RWPE2 (cell line): Measurements from ENCODE around the gene LMBR1.
"Not testable (repeated sequence)": the region's sequence is repeated elsewhere in the genome, so short reads cannot be mapped to it uniquely, and the experiment has no call there.

Experiments used
- ATAC-seq: fragments of 200-7000 bp; cut with Tn5 transposase; 3 replicates; pipeline ENCODE4 v1.9.1; 2021; ENCODE audit warnings: low read depth
- DNase-seq: peaks from one replicate; pipeline ENCODE4 v3.0.0-alpha.2; 2020; ENCODE audit warnings: low spot score
- H3K27ac ChIP-seq: fragments of 450-650 bp; 2 replicates; pipeline ENCODE4 v1.5.1; 2017; ENCODE audit warnings: mild to moderate bottlenecking; ENCODE audit not compliant: poor library complexity, severe bottlenecking
- H3K27me3 ChIP-seq: fragments of 250-450 bp; sonication (Bioruptor Pico); 2 replicates; pipeline ENCODE4 v1.5.1; 2021; ENCODE audit warnings: mild to moderate bottlenecking, moderate library complexity; ENCODE audit not compliant: insufficient read depth, poor library complexity, severe bottlenecking
- H3K36me3 ChIP-seq: fragments of 250-450 bp; sonication (Bioruptor Pico); 2 replicates; pipeline ENCODE4 v1.5.1; 2020; ENCODE audit warnings: low read depth, mild to moderate bottlenecking, moderate library complexity
- H3K4me1 ChIP-seq: fragments of 250-450 bp; sonication (Bioruptor Pico); 2 replicates; pipeline ENCODE4 v1.5.1; 2021; ENCODE audit warnings: mild to moderate bottlenecking, moderate library complexity; ENCODE audit not compliant: insufficient read depth, poor library complexity, severe bottlenecking
- H3K4me3 ChIP-seq: fragments of 250-450 bp; sonication (Bioruptor Pico); 2 replicates; pipeline ENCODE4 v1.5.1; 2021; ENCODE audit warnings: mild to moderate bottlenecking, moderate library complexity; ENCODE audit not compliant: severe bottlenecking
- H3K9me3 ChIP-seq: fragments of 250-450 bp; sonication (Bioruptor Pico); 2 replicates; pipeline ENCODE4 v1.5.1; 2021; ENCODE audit warnings: mild to moderate bottlenecking, moderate library complexity; ENCODE audit not compliant: severe bottlenecking
- TF ChIP-seq, protein P1 (sequence below): fragments of 450-650 bp; IDR thresholded peaks from one replicate; pipeline ENCODE4 v1.5.1; 2017; ENCODE audit warnings: mild to moderate bottlenecking, moderate library complexity; ENCODE audit not compliant: poor library complexity, severe bottlenecking

The LMBR1 gene

GRCh38 chr7:156892821-156893706, at the start of gene LMBR1:
LMBR1 (minus strand) TSS chr7:156893183; CDS start chr7:156892993, 190 bp downstream.
- Histone ChIP-seq H3K27me3 (no peaks in the 10 kb centered on the region), H3K27ac (peak within 1 kb of the TSS; percentile 64)

DNA sequence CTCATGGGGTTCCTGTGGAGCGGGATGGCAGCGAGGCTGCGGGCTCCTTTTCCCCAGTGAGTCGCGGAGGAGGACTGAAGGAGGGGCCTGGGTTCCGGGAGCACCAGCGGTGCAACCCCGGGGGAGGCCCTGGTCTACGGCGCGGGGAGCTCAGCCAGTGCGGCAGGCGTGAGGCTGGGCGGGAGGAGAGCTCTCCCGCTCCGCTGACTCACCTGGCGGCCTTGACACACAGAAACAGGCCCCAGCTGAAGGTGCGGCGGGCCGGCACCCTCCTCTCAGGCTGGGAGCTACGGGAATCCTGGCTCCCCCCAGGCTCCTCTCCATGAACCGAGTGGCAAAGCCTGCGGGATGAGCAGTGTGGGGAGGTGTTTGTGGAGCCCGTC, 49.7 kb upstream of the LMBR1 start:
- H3K4me1 ChIP-seq: no peaks in the 10 kb centered on the region
- TF ChIP-seq, protein P1, sequence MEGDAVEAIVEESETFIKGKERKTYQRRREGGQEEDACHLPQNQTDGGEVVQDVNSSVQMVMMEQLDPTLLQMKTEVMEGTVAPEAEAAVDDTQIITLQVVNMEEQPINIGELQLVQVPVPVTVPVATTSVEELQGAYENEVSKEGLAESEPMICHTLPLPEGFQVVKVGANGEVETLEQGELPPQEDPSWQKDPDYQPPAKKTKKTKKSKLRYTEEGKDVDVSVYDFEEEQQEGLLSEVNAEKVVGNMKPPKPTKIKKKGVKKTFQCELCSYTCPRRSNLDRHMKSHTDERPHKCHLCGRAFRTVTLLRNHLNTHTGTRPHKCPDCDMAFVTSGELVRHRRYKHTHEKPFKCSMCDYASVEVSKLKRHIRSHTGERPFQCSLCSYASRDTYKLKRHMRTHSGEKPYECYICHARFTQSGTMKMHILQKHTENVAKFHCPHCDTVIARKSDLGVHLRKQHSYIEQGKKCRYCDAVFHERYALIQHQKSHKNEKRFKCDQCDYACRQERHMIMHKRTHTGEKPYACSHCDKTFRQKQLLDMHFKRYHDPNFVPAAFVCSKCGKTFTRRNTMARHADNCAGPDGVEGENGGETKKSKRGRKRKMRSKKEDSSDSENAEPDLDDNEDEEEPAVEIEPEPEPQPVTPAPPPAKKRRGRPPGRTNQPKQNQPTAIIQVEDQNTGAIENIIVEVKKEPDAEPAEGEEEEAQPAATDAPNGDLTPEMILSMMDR: no peak
- H3K4me3 ChIP-seq: no peak overlapping the region
- ATAC-seq (no peak), DNase-seq (peak; percentile 55)
- H3K36me3 ChIP-seq: no peaks in the 10 kb centered on the region
- H3K9me3 ChIP-seq: no peaks in the 10 kb centered on the region
- H3K27me3 ChIP-seq: no peaks in the 10 kb centered on the region
- no peak overlapping the region for H3K27ac ChIP-seq

More at GRCh38 chr7:156892821-156893706, at the start of gene LMBR1:
- Histone ChIP-seq H3K4me1 (peaks cover 12% of the 10 kb centered on the region), H3K9me3 (peaks cover 2% of the 10 kb centered on the region), H3K36me3 (no peaks in the 10 kb centered on the region), H3K4me3 (peak within 1 kb of the TSS; percentile 82)
- TF ChIP-seq, protein P1: no peak
- DNase-seq: peak; percentile 83
- ATAC-seq: peak; percentile 79

- no peak overlapping the region for H3K4me3 ChIP-seq
- DNase-seq (peak; percentile 62), ATAC-seq (no peak)
- no peaks in the 10 kb centered on the region for H3K36me3 ChIP-seq
- H3K27me3 ChIP-seq: no peaks in the 10 kb centered on the region
- no peak overlapping the region for H3K27ac ChIP-seq
- H3K9me3 ChIP-seq: no peaks in the 10 kb centered on the region
- no peaks in the 10 kb centered on the region for H3K4me1 ChIP-seq
- TF ChIP-seq, protein P1: no peak
Observed at GRCh38 chr7:156941393-156942182, 48.6 kb upstream of the LMBR1 start.

DNA sequence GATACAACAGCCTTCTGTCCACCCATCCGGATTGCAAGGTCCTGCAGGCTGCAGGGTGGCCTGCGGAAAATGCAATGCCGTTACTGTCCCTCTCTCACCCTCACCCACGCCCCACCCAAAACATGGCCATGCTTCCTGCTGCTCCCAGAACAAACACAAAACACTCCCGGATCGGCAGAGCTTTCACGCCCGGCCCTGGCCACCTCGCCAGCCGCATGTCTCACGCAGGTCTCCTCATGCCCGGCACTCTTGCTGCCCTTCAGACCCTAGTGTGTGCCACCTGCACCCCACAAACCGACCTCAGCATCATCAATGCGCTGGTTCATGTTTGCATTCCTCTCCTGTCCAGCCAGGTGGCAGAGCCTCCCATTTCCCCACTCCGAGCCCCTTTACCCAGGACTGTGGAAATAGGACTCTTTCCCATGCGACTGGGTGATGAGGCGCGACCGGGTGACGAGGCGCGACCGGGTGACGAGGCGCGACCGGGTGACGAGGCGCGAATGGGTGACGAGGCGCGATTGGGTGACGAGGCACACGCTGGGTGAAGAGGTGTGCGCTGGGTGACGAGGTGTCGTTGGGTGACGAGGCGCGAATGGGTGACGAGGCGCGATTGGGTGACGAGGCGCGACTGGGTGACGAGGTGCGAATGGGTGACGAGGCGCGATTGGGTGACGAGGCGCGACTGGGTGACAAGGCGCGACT, 47.6 kb upstream of the LMBR1 start:
- Histone ChIP-seq H3K27me3 (no peaks in the 10 kb centered on the region), H3K4me3 (no peak overlapping the region), H3K9me3 (no peaks in the 10 kb centered on the region), H3K36me3 (no peaks in the 10 kb centered on the region), H3K27ac (no peak overlapping the region), H3K4me1 (no peaks in the 10 kb centered on the region)
- ATAC-seq (no peak), DNase-seq (no peak)
- TF ChIP-seq, protein P1: no peak

DNA sequence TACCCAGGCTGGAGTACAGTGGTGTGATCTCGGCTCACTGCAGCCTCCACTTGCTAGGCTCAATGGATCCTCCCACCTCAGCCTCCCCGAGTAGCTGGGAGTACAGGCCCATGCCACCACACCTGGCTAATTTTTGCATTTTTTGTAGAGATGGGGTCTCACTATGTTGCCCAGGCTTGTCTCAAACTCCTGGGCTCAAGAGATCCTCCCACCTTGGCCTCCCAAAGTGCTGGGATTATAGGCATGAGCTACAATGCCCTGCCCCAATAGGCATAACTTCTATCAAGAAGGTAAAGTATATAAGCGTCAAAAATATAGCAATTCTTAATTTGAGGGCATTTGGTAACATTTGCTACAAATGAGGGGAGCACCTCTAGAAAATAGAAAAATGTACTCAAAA, 43.8 kb upstream of the LMBR1 start:
- DNase-seq, H3K9me3 ChIP-seq, H3K36me3 ChIP-seq, H3K4me1 ChIP-seq, H3K27ac ChIP-seq, H3K4me3 ChIP-seq, ATAC-seq, H3K27me3 ChIP-seq: not testable (repeated sequence)
